ENCODE results near the gene SPOCK2. TPM values are rescaled to one million over a fixed set of nuclear protein-coding genes. Genes with fewer than 3 reads are reported as not detected.

The SPOCK2 gene
- total RNA-seq, 2 experiments from 2014 or later: 0.76 to 7.5 TPM

DNA sequence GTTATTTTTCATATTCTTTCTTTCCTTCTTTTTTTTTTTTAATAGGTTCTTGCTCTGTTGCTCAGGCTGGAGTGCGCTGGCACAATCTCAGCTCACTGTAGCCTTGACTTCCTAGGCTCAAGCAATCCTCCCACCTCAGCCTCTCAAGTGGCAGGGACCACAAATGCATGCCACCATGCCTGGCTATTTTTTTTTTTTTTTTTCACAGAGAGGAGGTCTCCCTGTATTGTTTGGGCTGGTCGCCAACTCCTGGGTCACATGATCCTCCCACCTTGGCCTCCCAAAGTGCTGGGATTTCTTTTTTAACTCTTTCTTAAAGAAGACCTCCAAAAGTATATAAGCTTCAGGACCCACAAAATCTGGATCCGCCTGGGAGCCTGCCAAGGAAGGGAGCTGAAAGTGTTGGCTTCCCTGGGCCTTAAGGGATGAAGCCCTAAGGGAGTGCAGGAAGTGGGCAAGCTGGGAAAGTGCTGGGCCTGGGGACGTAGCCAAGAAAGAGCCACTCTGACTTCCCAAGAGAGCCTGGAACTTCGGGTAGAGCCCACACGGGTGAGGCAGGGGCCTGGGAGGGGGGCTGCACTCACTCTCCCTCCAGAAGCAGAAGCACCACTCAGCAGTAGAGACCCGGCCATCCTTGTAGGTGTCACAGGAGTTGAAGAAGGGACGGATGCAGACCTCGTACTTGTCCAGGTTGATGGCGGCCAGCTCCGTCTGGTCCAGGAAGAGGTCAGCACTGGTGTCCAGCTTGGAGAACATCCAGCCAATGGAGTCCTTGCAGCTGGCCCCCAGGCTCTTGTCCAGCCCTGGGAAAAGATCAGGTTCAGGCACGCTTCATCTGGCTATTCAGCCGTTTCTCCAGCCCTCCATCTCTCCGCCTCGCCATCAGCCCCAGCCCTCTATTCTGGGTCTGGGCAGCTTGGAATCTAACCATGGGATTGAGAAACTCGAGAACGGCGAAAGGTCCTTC, 21.8 kb downstream of the SPOCK2 start:
- intact Hi-C loops (cut with micrococcal nuclease; ENCODE audit: unreplicated experiment): no loop called here
- Histone ChIP-seq H3K36me3 (ENCODE audit: insufficient read depth, low read length) (no peaks in the 10 kb centered on the region), H3K9me2 (ENCODE audit: insufficient read depth, low read length) (no peaks in the 10 kb centered on the region), H2AFZ (ENCODE audit: low read length) (no peak overlapping the region), H3K79me2 (ENCODE audit: insufficient read depth, low read depth, low read length) (no peaks in the 10 kb centered on the region), H3K4me3 (ENCODE audit: low read depth, low read length, poor library complexity, severe bottlenecking) (no peak overlapping the region), H3K4me1 (ENCODE audit: insufficient read depth, low read length, poor library complexity, severe bottlenecking) (no peaks in the 10 kb centered on the region), H3K27ac (ENCODE audit: low read depth, low read length, poor library complexity, severe bottlenecking) (no peak overlapping the region), H4K20me1 (ENCODE audit: insufficient read depth, low read length) (no peaks in the 10 kb centered on the region), H3K4me2 (ENCODE audit: low read length) (no peak overlapping the region), H3K9me3 (ENCODE audit: low read length) (no peaks in the 10 kb centered on the region)
- DNase-seq (ENCODE audit: low spot score): no peak
- TF ChIP-seq, protein P1, sequence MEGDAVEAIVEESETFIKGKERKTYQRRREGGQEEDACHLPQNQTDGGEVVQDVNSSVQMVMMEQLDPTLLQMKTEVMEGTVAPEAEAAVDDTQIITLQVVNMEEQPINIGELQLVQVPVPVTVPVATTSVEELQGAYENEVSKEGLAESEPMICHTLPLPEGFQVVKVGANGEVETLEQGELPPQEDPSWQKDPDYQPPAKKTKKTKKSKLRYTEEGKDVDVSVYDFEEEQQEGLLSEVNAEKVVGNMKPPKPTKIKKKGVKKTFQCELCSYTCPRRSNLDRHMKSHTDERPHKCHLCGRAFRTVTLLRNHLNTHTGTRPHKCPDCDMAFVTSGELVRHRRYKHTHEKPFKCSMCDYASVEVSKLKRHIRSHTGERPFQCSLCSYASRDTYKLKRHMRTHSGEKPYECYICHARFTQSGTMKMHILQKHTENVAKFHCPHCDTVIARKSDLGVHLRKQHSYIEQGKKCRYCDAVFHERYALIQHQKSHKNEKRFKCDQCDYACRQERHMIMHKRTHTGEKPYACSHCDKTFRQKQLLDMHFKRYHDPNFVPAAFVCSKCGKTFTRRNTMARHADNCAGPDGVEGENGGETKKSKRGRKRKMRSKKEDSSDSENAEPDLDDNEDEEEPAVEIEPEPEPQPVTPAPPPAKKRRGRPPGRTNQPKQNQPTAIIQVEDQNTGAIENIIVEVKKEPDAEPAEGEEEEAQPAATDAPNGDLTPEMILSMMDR (conservative IDR thresholded peaks at IDR 0.05; ENCODE audit: low read length): no peak
- TF ChIP-seq EZH2phosphoT487 (IDR thresholded peaks at IDR 0.05; ENCODE audit: borderline replicate concordance, low read depth, low read length): no peak
- no TSS peak for BruUV-seq (replicated peaks)
- ChIA-PET CTCF (ENCODE audit: unreplicated experiment) (no interaction called here), POLR2A (interaction anchor here (0.7 kb wide), 1 partner anchor 13 kb away, joined by 3 read pairs; no protein-coding TSS in a partner anchor)

DNA sequence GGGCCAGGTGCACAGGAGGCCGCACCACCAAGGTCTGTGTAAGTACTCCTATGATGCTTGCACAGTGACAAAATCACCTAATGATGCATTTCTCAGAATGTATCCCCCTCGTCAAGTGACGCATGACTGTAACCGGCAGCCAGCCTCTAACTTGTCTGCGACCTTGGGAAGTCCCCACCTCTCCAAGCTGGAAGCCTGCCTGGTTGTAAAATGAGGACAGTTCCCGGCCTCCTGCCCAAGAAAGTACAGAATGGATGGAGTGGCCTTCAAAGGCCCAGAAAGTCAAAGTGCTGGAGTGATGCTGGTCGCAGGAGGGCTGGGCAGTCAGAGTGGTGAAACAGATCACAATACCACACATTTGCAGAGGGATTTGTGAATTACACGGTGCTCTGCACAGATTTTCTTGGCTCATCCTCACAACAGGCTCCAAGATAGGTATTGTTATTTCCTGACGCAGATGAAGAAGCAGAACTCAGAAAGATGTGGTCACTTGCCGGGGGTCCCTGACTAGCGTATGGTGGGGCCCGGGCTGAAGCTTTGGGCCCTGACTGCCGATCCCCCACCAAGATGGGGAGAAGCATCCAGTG, 22.8 kb downstream of the SPOCK2 start:
- no peaks in the 10 kb centered on the region for H3K9me2 ChIP-seq (ENCODE audit: insufficient read depth, low read length)
- CTCF ChIA-PET (ENCODE audit: unreplicated experiment): no interaction called here
- intact Hi-C loops (cut with micrococcal nuclease; ENCODE audit: unreplicated experiment): no loop called here
- TF ChIP-seq, protein P1 (conservative IDR thresholded peaks at IDR 0.05; ENCODE audit: low read length): no peak
- no peak for TF ChIP-seq EZH2phosphoT487 (IDR thresholded peaks at IDR 0.05; ENCODE audit: borderline replicate concordance, low read depth, low read length)
- no peak overlapping the region for H2AFZ ChIP-seq (ENCODE audit: low read length)
- POLR2A ChIA-PET: interaction anchor here (0.7 kb wide), 1 partner anchor 15 kb away, joined by 3 read pairs; no protein-coding TSS in a partner anchor
- H3K9me3 ChIP-seq (ENCODE audit: low read length): no peaks in the 10 kb centered on the region
- no peak overlapping the region for H3K4me3 ChIP-seq (ENCODE audit: low read depth, low read length, poor library complexity, severe bottlenecking)
- no peaks in the 10 kb centered on the region for H3K36me3 ChIP-seq (ENCODE audit: insufficient read depth, low read length)
- H3K4me1 ChIP-seq (ENCODE audit: insufficient read depth, low read length, poor library complexity, severe bottlenecking): no peaks in the 10 kb centered on the region
- no peaks in the 10 kb centered on the region for H3K79me2 ChIP-seq (ENCODE audit: insufficient read depth, low read depth, low read length)
- H4K20me1 ChIP-seq (ENCODE audit: insufficient read depth, low read length): no peaks in the 10 kb centered on the region
- no peak for DNase-seq (ENCODE audit: low spot score)
- H3K4me2 ChIP-seq (ENCODE audit: low read length): no peak overlapping the region
- no TSS peak for BruUV-seq (replicated peaks)
- no peak overlapping the region for H3K27ac ChIP-seq (ENCODE audit: low read depth, low read length, poor library complexity, severe bottlenecking)

All from OCI-LY7 (cell line).